HL-60/S4 treated with phorbol 12-myristate 13-acetate at 8.2 ng/mL for 4 days and 3 days (cell line): ENCODE data around the gene FABP1.

ENCODE experiments used
- in situ Hi-C: fragments of 300-500 bp; cut with MboI; formaldehyde crosslinking; loops from 2 replicates; pipeline ENCODE4 v1.15.0; 2022; ENCODE audit warnings: low sequenced_read_pairs

The FABP1 gene

GRCh38 chr2:88116669-88117432 is 11.0 kb downstream of the FABP1 start:
- in situ Hi-C loops = no loop called here

GRCh38 chr2:88115825-88116518 is 11.9 kb downstream of the FABP1 start:
- in situ Hi-C loops = no loop called here

GRCh38 chr2:88114889-88115288 is 13.0 kb downstream of the FABP1 start:
- in situ Hi-C loops = no loop called here

GRCh38 chr2:88113069-88113468 is 14.8 kb downstream of the FABP1 start:
- in situ Hi-C loops = no loop called here

- in situ Hi-C loops = no loop called here
Observed at GRCh38 chr2:88110830-88111229, 17.0 kb downstream of the FABP1 start.

- in situ Hi-C loops = no loop called here
Observed at GRCh38 chr2:88108796-88109195, 19.1 kb downstream of the FABP1 start.

- in situ Hi-C loops = no loop called here
Observed at GRCh38 chr2:88100489-88100858, 27.4 kb downstream of the FABP1 start.

- in situ Hi-C loops = no loop called here
Observed at GRCh38 chr2:88099798-88100488, 27.9 kb downstream of the FABP1 start.

GRCh38 chr2:88098558-88098900 is 29.3 kb downstream of the FABP1 start:
- in situ Hi-C loops = no loop called here

- in situ Hi-C loops = no loop called here
Observed at GRCh38 chr2:88097891-88098557, 29.8 kb downstream of the FABP1 start.

GRCh38 chr2:88097192-88097591 is 30.7 kb downstream of the FABP1 start:
- in situ Hi-C loops = no loop called here

GRCh38 chr2:88096708-88097107 is 31.2 kb downstream of the FABP1 start:
- in situ Hi-C loops = no loop called here

GRCh38 chr2:88095022-88095421 is 32.8 kb downstream of the FABP1 start:
- in situ Hi-C loops = no loop called here

- in situ Hi-C loops = no loop called here
Observed at GRCh38 chr2:88092773-88093172, 35.1 kb downstream of the FABP1 start.

- in situ Hi-C loops = no loop called here
Observed at GRCh38 chr2:88091943-88092342, 35.9 kb downstream of the FABP1 start.

GRCh38 chr2:88090446-88091283 is 37.2 kb downstream of the FABP1 start:
- in situ Hi-C loops = no loop called here

- in situ Hi-C loops = no loop called here
Observed at GRCh38 chr2:88088999-88089398, 38.9 kb downstream of the FABP1 start.

GRCh38 chr2:88087763-88088162 is 40.1 kb downstream of the FABP1 start:
- in situ Hi-C loops = no loop called here

- in situ Hi-C loops = no loop called here
Observed at GRCh38 chr2:88087073-88087472, 40.8 kb downstream of the FABP1 start.

GRCh38 chr2:88086401-88086800 is 41.5 kb downstream of the FABP1 start:
- in situ Hi-C loops = no loop called here

- in situ Hi-C loops = no loop called here
Observed at GRCh38 chr2:88085602-88086001, 42.3 kb downstream of the FABP1 start.
